IMR-90 (cell line): ENCODE results near the gene ENTPD3. TPM values are rescaled to one million over a fixed set of nuclear protein-coding genes. Genes with fewer than 3 reads are reported as not detected.

Experiments
- ATAC-seq: fragments of 200-7000 bp; cut with Tn5 transposase; 2 replicates; pipeline ENCODE4 v1.9.1; 2020; ENCODE audit warnings: low read depth, mild to moderate bottlenecking, moderate library complexity
- BruUV-seq: library from RNA; stranded (reverse); fragments of 400-500 nt; replicated peaks from 2 replicates; lab custom pipeline; 2021; lab: Mats Ljungman, UMichigan
- CTCF ChIA-PET: fragments of 300-600 bp; formaldehyde crosslinking; extraction: SDS; loops from one replicate; lab custom pipeline; 2021; ENCODE audit warnings: antibody characterized with exemption; lab: Yijun Ruan, JAX
- POLR2A ChIA-PET: fragments of 300-600 bp; sonication (Branson Sonifier 250); formaldehyde crosslinking; loops from one replicate; lab custom pipeline; 2022; ENCODE audit warnings: antibody characterized with exemption; ENCODE audit not compliant: unreplicated experiment; lab: Charles Lee
- DNase-seq: peaks from one replicate; pipeline ENCODE4 v3.0.0; 2013
- H2AFZ ChIP-seq: replicated peaks from 2 replicates; pipeline ENCODE3; 2013; ENCODE audit warnings: low read length, mild to moderate bottlenecking; ENCODE audit not compliant: poor library complexity
- H2AK5ac ChIP-seq: 2 replicates; pipeline ENCODE4 v1.6.1; 2013; ENCODE audit warnings: low read depth, low read length, inconsistent platforms
- H2AK9ac ChIP-seq: replicated peaks from 2 replicates; pipeline ENCODE3; 2013; ENCODE audit warnings: mild to moderate bottlenecking, low read depth, low read length, moderate library complexity; ENCODE audit not compliant: poor library complexity
- H2BK120ac ChIP-seq: 2 replicates; pipeline ENCODE4 v1.6.1; 2013; ENCODE audit warnings: low read depth, low read length, inconsistent platforms
- H2BK15ac ChIP-seq: 3 replicates; pipeline ENCODE4 v1.6.1; 2013; ENCODE audit warnings: low read depth, low read length, inconsistent platforms
- H2BK20ac ChIP-seq: 2 replicates; pipeline ENCODE4 v1.6.1; 2013; ENCODE audit warnings: low read depth, mild to moderate bottlenecking, inconsistent platforms, low read length, moderate library complexity
- H2BK5ac ChIP-seq: 2 replicates; pipeline ENCODE4 v1.6.1; 2013; ENCODE audit warnings: mild to moderate bottlenecking, low read depth, low read length, inconsistent platforms; ENCODE audit not compliant: poor library complexity, severe bottlenecking
- H3K14ac ChIP-seq: replicated peaks from 2 replicates; pipeline ENCODE4 v1.6.1; 2013; ENCODE audit warnings: low read depth, low read length, inconsistent platforms
- H3K18ac ChIP-seq: 2 replicates; pipeline ENCODE4 v1.6.1; 2013; ENCODE audit warnings: low read depth, low read length, control low read depth
- H3K23ac ChIP-seq: 2 replicates; pipeline ENCODE4 v1.6.1; 2013; ENCODE audit warnings: low read depth, low read length, inconsistent platforms
- H3K27ac ChIP-seq: 2 replicates; pipeline ENCODE4 v1.5.1; 2013; ENCODE audit warnings: mild to moderate bottlenecking, control low read depth, low read length; ENCODE audit not compliant: insufficient read depth
- H3K27me3 ChIP-seq: 2 replicates; pipeline ENCODE4 v1.6.1; 2013; ENCODE audit warnings: low read length; ENCODE audit not compliant: control insufficient read depth, insufficient read depth
- H3K36me3 ChIP-seq: 2 replicates; pipeline ENCODE4 v1.6.1; 2013; ENCODE audit warnings: low read length, mixed read lengths; ENCODE audit not compliant: control insufficient read depth, insufficient read depth
- H3K4ac ChIP-seq: 2 replicates; pipeline ENCODE4 v1.6.1; 2013; ENCODE audit warnings: low read depth, low read length, inconsistent platforms
- H3K4me1 ChIP-seq: 2 replicates; pipeline ENCODE4 v1.6.1; 2013; ENCODE audit warnings: low read length, mixed read lengths; ENCODE audit not compliant: control insufficient read depth, insufficient read depth
- H3K4me2 ChIP-seq: 2 replicates; pipeline ENCODE4 v1.6.1; 2013; ENCODE audit warnings: low read depth, mild to moderate bottlenecking, control low read depth, low read length, moderate library complexity
- H3K4me3 ChIP-seq: 2 replicates; pipeline ENCODE4 v1.5.1; 2013; ENCODE audit warnings: low read depth, mild to moderate bottlenecking, control low read depth, low read length, moderate library complexity; ENCODE audit not compliant: insufficient read depth
- H3K56ac ChIP-seq: 2 replicates; pipeline ENCODE4 v1.6.1; 2013; ENCODE audit warnings: low read length, inconsistent platforms; ENCODE audit not compliant: insufficient read depth; ENCODE audit errors: extremely low read depth
- H3K79me1 ChIP-seq, 2 experiments: 2 replicates each; pipeline ENCODE4 v1.6.1; 2013; ENCODE audit warnings: low read length in 2 of 2, inconsistent platforms in 1 of 2, low read depth in 1 of 2
- H3K9ac ChIP-seq: 2 replicates; pipeline ENCODE4 v1.6.1; 2013; ENCODE audit warnings: low read depth, low read length, control low read depth
- H3K9me1 ChIP-seq: 2 replicates; pipeline ENCODE4 v1.6.1; 2013; ENCODE audit warnings: low read length, inconsistent platforms; ENCODE audit not compliant: insufficient read depth
- H3K9me3 ChIP-seq: 2 replicates; pipeline ENCODE4 v1.6.1; 2013; ENCODE audit warnings: low read length; ENCODE audit not compliant: control insufficient read depth, insufficient read depth
- H4K20me1 ChIP-seq: 2 replicates; pipeline ENCODE4 v1.6.1; 2013; ENCODE audit warnings: low read length, inconsistent platforms; ENCODE audit not compliant: insufficient read depth
- H4K5ac ChIP-seq: 2 replicates; pipeline ENCODE4 v1.6.1; 2013; ENCODE audit warnings: mild to moderate bottlenecking, low read depth, low read length, control low read depth
- H4K8ac ChIP-seq, 2 experiments: 2 replicates each; pipeline ENCODE4 v1.6.1; 2013; ENCODE audit warnings: low read depth in 2 of 2, low read length in 2 of 2, control low read depth in 1 of 2, inconsistent platforms in 1 of 2
- H4K91ac ChIP-seq: 2 replicates; pipeline ENCODE4 v1.6.1; 2013; ENCODE audit warnings: low read depth, low read length, inconsistent platforms; ENCODE audit not compliant: insufficient read depth
- BHLHE40 ChIP-seq: fragments of 150-350 bp; IDR thresholded peaks from 2 replicates; pipeline ENCODE4 v1.6.1; 2016; ENCODE audit warnings: mild to moderate bottlenecking, low read depth, low read length
- CEBPB ChIP-seq: IDR thresholded peaks from 2 replicates; pipeline ENCODE4 v1.6.1; 2012; ENCODE audit warnings: low read depth, low read length, improper control_type of control experiment
- CHD1 ChIP-seq: IDR thresholded peaks from 2 replicates; pipeline ENCODE4 v1.6.1; 2012; ENCODE audit warnings: low read depth, low read length, improper control_type of control experiment
- ELK1 ChIP-seq: fragments of 150-350 bp; IDR thresholded peaks from 2 replicates; pipeline ENCODE4 v1.6.1; 2016; ENCODE audit warnings: low read depth, mild to moderate bottlenecking, low read length, moderate library complexity, borderline replicate concordance
- FOS ChIP-seq: fragments of 150-350 bp; IDR thresholded peaks from 2 replicates; pipeline ENCODE4 v1.6.1; 2016; ENCODE audit warnings: low read depth, low read length
- MAFK ChIP-seq: IDR thresholded peaks from 2 replicates; pipeline ENCODE4 v1.6.1; 2012; ENCODE audit warnings: low read depth, low read length, improper control_type of control experiment
- MAZ ChIP-seq: IDR thresholded peaks from 2 replicates; pipeline ENCODE4 v1.6.1; 2012; ENCODE audit warnings: low read depth, mild to moderate bottlenecking, low read length, improper control_type of control experiment, moderate library complexity, borderline replicate concordance
- MXI1 ChIP-seq: IDR thresholded peaks from 2 replicates; pipeline ENCODE4 v1.6.1; 2012; ENCODE audit warnings: low read depth, mild to moderate bottlenecking, low read length, moderate library complexity, borderline replicate concordance
- NFE2L2 ChIP-seq: fragments of 150-350 bp; IDR thresholded peaks from 2 replicates; pipeline ENCODE4 v1.6.1; 2016; ENCODE audit warnings: low read depth, mild to moderate bottlenecking, low read length
- POLR2A ChIP-seq: IDR thresholded peaks from 2 replicates; pipeline ENCODE4 v1.6.1; 2012; ENCODE audit warnings: mild to moderate bottlenecking, low read depth, low read length
- RCOR1 ChIP-seq: IDR thresholded peaks from 2 replicates; pipeline ENCODE4 v1.6.1; 2012; ENCODE audit warnings: mild to moderate bottlenecking, low read length, improper control_type of control experiment; ENCODE audit not compliant: insufficient replicate concordance
- RFX5 ChIP-seq: IDR thresholded peaks from 2 replicates; pipeline ENCODE4 v1.8.0; 2012; ENCODE audit warnings: low read depth, mild to moderate bottlenecking, low read length, moderate library complexity
- SMC3 ChIP-seq: fragments of 150-350 bp; IDR thresholded peaks from 2 replicates; pipeline ENCODE4 v1.6.1; 2016; ENCODE audit warnings: low read depth, mild to moderate bottlenecking, antibody characterized with exemption, low read length, moderate library complexity
- WGBS, 2 experiments: methylation state at CpG; one replicate each; pipeline versions ENCODE4 v1.1.5 to v1.1.7; 2013; ENCODE audit warnings: missing lambda C conversion rate in 2 of 2; ENCODE audit not compliant: insufficient read length in 1 of 2; ENCODE audit errors: extremely low coverage in 2 of 2; 5-methylcytosine and 5-hydroxymethylcytosine counted together
- dilution Hi-C: fragments of 300-500 bp; cut with HindIII; formaldehyde crosslinking; loops from one replicate; pipeline ENCODE4 v1.14.3; 2018; ENCODE audit warnings: low sequenced_read_pairs; ENCODE audit not compliant: unreplicated experiment
- in situ Hi-C: fragments of 300-500 bp; cut with MboI; formaldehyde crosslinking; loops from 3 replicates; pipeline ENCODE4 v1.14.3; 2019; ENCODE audit warnings: low sequenced_read_pairs, inconsistent platforms, mixed read lengths
- intact Hi-C: fragments of 100-400 bp; cut with micrococcal nuclease; formaldehyde crosslinking; loops from 2 replicates; pipeline ENCODE4 v1.10.0; 2022
- polyA plus RNA-seq, 3 experiments: library from polyadenylated mRNA; depleted of rRNA; stranded (reverse); fragments of >200 nt; gene quantifications; 2 replicates each; pipeline ENCODE4 v1.2.3, GENCODE V29; 2012; ENCODE audit warnings: low replicate concordance in 1 of 3
- total RNA-seq: library from RNA; depleted of rRNA; stranded (reverse); fragments of >200 nt; gene quantifications from 2 replicates; pipeline ENCODE4 v1.2.3, GENCODE V29; 2012
- TF ChIP-seq, protein P1 (sequence below): conservative IDR thresholded peaks from 2 replicates; pipeline ENCODE4 v1.5.1; 2012; ENCODE audit warnings: mild to moderate bottlenecking, low read depth, low read length, improper control_type of control experiment
- TF ChIP-seq, protein P2 (sequence below): fragments of 150-350 bp; IDR thresholded peaks from 2 replicates; pipeline ENCODE4 v1.6.1; 2017; ENCODE audit warnings: mild to moderate bottlenecking, antibody characterized with exemption, low read length, low read depth

Gene ENTPD3
- total and polyA plus RNA-seq, 2 of the 4 experiments (the other 2 are of a cell fraction) = not detected

GRCh38 chr3:40407611-40408010, 20.6 kb downstream of the ENTPD3 start:
- no peak overlapping the region for H3K56ac ChIP-seq

More at GRCh38 chr3:40407611-40408010, 20.6 kb downstream of the ENTPD3 start:
- in situ Hi-C loops (no loop called here), intact Hi-C loops (no loop called here), dilution Hi-C loops (no loop called here)
- no peaks in the 10 kb centered on the region for H4K20me1 ChIP-seq
- H3K4me2 ChIP-seq = no peak overlapping the region
- H3K23ac ChIP-seq = no peak overlapping the region
- no peak overlapping the region for H2AFZ ChIP-seq
- DNase-seq = no peak
- H3K27ac ChIP-seq = no peak overlapping the region
- no peak overlapping the region for H2BK20ac ChIP-seq
- no peak overlapping the region for H3K4ac ChIP-seq
- H3K4me3 ChIP-seq = no peak overlapping the region
- H3K18ac ChIP-seq = no peak overlapping the region
- no peak overlapping the region for H4K8ac ChIP-seq
- no peaks in the 10 kb centered on the region for H3K9me3 ChIP-seq
- H4K91ac ChIP-seq = no peak overlapping the region
- no peak overlapping the region for H2AK5ac ChIP-seq
- no peaks in the 10 kb centered on the region for H3K27me3 ChIP-seq
- POLR2A ChIA-PET = no interaction called here
- no peak for ATAC-seq
- no peak overlapping the region for H2BK15ac ChIP-seq
- H3K79me1 ChIP-seq = no peaks in the 10 kb centered on the region
- H3K36me3 ChIP-seq = no peaks in the 10 kb centered on the region
- H3K9ac ChIP-seq = no peak overlapping the region
- H4K5ac ChIP-seq = no peak overlapping the region
- TF ChIP-seq MAFK (no peak), POLR2A (no peak), BHLHE40 (no peak), MXI1 (no peak), CHD1 (no peak), RFX5 (no peak), ELK1 (no peak), NFE2L2 (no peak), RCOR1 (no peak), CEBPB (no peak), MAZ (no peak), SMC3 (no peak), FOS (no peak)
- TF ChIP-seq, protein P1, sequence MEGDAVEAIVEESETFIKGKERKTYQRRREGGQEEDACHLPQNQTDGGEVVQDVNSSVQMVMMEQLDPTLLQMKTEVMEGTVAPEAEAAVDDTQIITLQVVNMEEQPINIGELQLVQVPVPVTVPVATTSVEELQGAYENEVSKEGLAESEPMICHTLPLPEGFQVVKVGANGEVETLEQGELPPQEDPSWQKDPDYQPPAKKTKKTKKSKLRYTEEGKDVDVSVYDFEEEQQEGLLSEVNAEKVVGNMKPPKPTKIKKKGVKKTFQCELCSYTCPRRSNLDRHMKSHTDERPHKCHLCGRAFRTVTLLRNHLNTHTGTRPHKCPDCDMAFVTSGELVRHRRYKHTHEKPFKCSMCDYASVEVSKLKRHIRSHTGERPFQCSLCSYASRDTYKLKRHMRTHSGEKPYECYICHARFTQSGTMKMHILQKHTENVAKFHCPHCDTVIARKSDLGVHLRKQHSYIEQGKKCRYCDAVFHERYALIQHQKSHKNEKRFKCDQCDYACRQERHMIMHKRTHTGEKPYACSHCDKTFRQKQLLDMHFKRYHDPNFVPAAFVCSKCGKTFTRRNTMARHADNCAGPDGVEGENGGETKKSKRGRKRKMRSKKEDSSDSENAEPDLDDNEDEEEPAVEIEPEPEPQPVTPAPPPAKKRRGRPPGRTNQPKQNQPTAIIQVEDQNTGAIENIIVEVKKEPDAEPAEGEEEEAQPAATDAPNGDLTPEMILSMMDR = no peak
- TF ChIP-seq, protein P2, sequence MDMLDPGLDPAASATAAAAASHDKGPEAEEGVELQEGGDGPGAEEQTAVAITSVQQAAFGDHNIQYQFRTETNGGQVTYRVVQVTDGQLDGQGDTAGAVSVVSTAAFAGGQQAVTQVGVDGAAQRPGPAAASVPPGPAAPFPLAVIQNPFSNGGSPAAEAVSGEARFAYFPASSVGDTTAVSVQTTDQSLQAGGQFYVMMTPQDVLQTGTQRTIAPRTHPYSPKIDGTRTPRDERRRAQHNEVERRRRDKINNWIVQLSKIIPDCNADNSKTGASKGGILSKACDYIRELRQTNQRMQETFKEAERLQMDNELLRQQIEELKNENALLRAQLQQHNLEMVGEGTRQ = no peak
- no peak overlapping the region for H3K14ac ChIP-seq
- CTCF ChIA-PET = interaction anchor here (0.6 kb wide), 1 partner anchor 46 kb away, joined by 3 read pairs; no protein-coding TSS in a partner anchor
- H3K9me1 ChIP-seq = no peaks in the 10 kb centered on the region
- no peak overlapping the region for H2BK5ac ChIP-seq
- no TSS peak for BruUV-seq
- no peak overlapping the region for H2AK9ac ChIP-seq
- H2BK120ac ChIP-seq = no peak overlapping the region
- WGBS, 2 experiments = no CpG with 5 or more reads among the region's 3 CpGs
- no peaks in the 10 kb centered on the region for H3K4me1 ChIP-seq
